Testis (tissue), 2 donors: ENCODE measurements around the gene RAPGEF5.

Experiments
- CTCF ChIP-seq, 3 experiments: fragments of 450-650 bp in 2 of 3; fragments of 200-600 bp in 1 of 3; sonication (generic) in 1 of 3; IDR thresholded peaks; one replicate each; pipeline ENCODE4 v1.5.1; 2016 to 2019; ENCODE audit warnings: antibody characterized with exemption in 3 of 3, mild to moderate bottlenecking in 2 of 3, moderate library complexity in 1 of 3
- POLR2A ChIP-seq: fragments of 450-650 bp; IDR thresholded peaks from one replicate; pipeline ENCODE4 v1.6.1; 2017; ENCODE audit warnings: antibody characterized with exemption, mild to moderate bottlenecking, moderate library complexity

GRCh38 chr7:22302951-22303423 lies 54.0 kb downstream of the RAPGEF5 start:
- TF ChIP-seq CTCF (IDR thresholded peaks at IDR 0.05) (no peak), POLR2A (no peak)
